ENCODE data around the gene NTM. TPM values are rescaled to one million over a fixed set of nuclear protein-coding genes. Genes with fewer than 3 reads are reported as not detected.

NTM gene
- total RNA-seq, 1 donor from 2014 or later: 9.9 TPM

DNA sequence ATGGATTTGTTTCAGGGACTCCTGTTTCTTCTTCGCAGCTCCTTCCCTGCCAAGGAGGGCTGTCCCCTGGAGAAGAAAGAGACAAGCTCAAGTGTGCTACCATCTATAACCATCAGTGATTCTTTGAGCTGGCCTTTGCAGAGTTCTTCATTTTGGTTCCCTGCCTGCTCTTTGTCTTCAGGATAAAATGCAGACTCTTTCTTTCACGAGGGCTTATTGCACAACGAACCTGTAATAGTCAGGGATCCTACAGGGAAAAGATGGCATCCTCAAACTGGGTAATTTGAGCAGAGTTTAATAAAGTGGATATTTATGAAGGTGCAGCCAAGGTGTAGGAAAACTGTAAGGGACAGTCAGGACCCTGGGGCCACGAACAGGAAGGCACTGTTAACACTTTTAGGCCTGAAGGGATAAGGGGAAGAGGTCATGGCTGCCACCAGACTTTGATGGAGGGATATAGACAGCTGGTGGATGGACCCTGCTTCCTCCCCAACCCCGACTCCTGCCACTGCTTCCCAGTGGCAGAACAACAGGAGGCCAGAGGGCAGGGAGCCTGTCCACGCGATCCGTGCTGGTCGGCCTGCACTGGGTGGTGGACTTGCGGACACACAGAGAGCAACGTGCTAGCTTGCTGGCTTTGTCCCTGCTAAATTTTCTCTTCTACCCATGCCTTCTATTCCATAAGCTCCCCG lies 767.0 kb downstream of the NTM start:
- H3K27ac ChIP-seq (ENCODE audit: low read depth, low read length): no peak overlapping the region
- H3K4me1 ChIP-seq (ENCODE audit: control insufficient read depth in 3 of 3, insufficient read depth in 3 of 3, low read length in 3 of 3): no peaks in the 10 kb centered on the region
- H3K27me3 ChIP-seq (ENCODE audit: control insufficient read depth in 3 of 3, insufficient read depth in 3 of 3, low read length in 3 of 3): peaks cover 0 to 8% (median 0%) of the 10 kb centered on the region in 3 donors
- no peaks in the 10 kb centered on the region for H3K9me3 ChIP-seq (ENCODE audit: control insufficient read depth in 3 of 3, low read length in 3 of 3)
- H3K9ac ChIP-seq (ENCODE audit: low read depth in 1 of 3, low read length in 3 of 3): no peak overlapping the region
- H3K36me3 ChIP-seq (ENCODE audit: control insufficient read depth in 3 of 3, insufficient read depth in 3 of 3, low read length in 3 of 3): no peaks in the 10 kb centered on the region
- H3K4me3 ChIP-seq (ENCODE audit: low read length in 3 of 3): no peak overlapping the region

DNA sequence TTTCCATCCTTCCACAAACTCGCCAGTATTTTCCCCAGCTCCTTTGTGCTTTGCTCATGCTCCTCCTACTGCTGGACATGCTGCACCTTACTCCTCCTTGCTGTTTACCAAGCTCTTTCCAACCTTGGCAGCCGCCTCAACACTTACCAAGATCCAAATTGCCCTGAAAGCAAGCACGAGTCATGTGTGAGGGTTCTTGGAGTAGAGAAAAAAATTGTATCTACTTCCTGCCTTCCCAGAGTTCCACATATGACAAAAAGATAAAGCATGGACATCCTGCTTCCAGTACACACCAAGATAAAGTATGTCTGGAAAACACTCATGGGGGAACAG lies 767.5 kb downstream of the NTM start:
- Histone ChIP-seq H3K4me1 (ENCODE audit: control insufficient read depth in 3 of 3, insufficient read depth in 3 of 3, low read length in 3 of 3) (no peaks in the 10 kb centered on the region), H3K27me3 (ENCODE audit: control insufficient read depth in 3 of 3, insufficient read depth in 3 of 3, low read length in 3 of 3) (peaks cover 0 to 8% (median 0%) of the 10 kb centered on the region in 3 donors), H3K36me3 (ENCODE audit: control insufficient read depth in 3 of 3, insufficient read depth in 3 of 3, low read length in 3 of 3) (no peaks in the 10 kb centered on the region), H3K9ac (ENCODE audit: low read depth in 1 of 3, low read length in 3 of 3) (no peak overlapping the region), H3K9me3 (ENCODE audit: control insufficient read depth in 3 of 3, low read length in 3 of 3) (no peaks in the 10 kb centered on the region), H3K27ac (ENCODE audit: low read depth, low read length) (no peak overlapping the region), H3K4me3 (ENCODE audit: low read length in 3 of 3) (no peak overlapping the region)

DNA sequence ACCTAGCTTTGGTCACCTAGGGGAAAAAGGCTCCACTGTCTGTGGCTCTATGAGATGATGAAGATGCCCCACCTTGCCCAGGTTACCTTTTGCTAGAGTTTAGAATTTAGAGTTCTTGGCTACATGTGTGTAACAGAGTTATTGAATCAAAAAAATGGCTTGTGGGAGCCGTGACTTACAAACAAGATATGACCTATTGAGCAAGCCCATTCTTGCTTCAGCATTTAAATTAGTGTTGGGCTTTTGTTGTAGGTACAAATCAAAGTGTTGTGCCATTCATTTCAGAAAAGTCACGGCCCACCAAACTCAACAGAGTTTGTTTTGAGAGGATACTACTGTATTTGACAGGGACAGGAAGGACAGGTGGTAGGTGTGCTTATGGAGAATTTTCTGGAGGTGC lies 768.8 kb downstream of the NTM start:
- H3K4me3 ChIP-seq (ENCODE audit: low read length in 3 of 3): no peak overlapping the region
- H3K9ac ChIP-seq (ENCODE audit: low read depth in 1 of 3, low read length in 3 of 3): no peak overlapping the region
- H3K27me3 ChIP-seq (ENCODE audit: control insufficient read depth in 3 of 3, insufficient read depth in 3 of 3, low read length in 3 of 3): peaks cover 0 to 8% (median 0%) of the 10 kb centered on the region in 3 donors
- H3K27ac ChIP-seq (ENCODE audit: low read depth, low read length): no peak overlapping the region
- no peaks in the 10 kb centered on the region for H3K4me1 ChIP-seq (ENCODE audit: control insufficient read depth in 3 of 3, insufficient read depth in 3 of 3, low read length in 3 of 3)
- no peaks in the 10 kb centered on the region for H3K9me3 ChIP-seq (ENCODE audit: control insufficient read depth in 3 of 3, low read length in 3 of 3)
- H3K36me3 ChIP-seq (ENCODE audit: control insufficient read depth in 3 of 3, insufficient read depth in 3 of 3, low read length in 3 of 3): no peaks in the 10 kb centered on the region

DNA sequence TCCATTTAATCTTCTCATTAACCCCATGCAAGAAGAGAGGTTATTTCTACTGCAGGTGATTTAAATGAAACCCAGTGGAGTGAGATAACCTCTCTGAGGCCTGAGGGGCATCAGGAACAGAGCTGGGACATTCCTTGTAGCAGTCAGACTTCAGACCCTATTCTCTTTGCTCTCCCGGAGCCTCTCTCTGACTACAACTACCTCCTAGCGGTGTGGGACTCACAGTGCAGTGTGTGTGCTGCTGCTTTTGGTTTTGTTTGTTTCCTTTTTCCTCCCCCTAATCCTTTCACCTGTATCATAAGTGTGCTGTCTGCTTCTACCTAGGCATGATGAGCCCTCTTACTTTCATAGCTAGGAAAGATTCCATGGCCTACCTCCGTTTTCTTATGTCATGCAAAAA lies 769.6 kb downstream of the NTM start:
- no peaks in the 10 kb centered on the region for H3K36me3 ChIP-seq (ENCODE audit: control insufficient read depth in 3 of 3, insufficient read depth in 3 of 3, low read length in 3 of 3)
- H3K4me1 ChIP-seq (ENCODE audit: control insufficient read depth in 3 of 3, insufficient read depth in 3 of 3, low read length in 3 of 3): no peaks in the 10 kb centered on the region
- no peak overlapping the region for H3K4me3 ChIP-seq (ENCODE audit: low read length in 3 of 3)
- peaks cover 0 to 8% (median 0%) of the 10 kb centered on the region in 3 donors for H3K27me3 ChIP-seq (ENCODE audit: control insufficient read depth in 3 of 3, insufficient read depth in 3 of 3, low read length in 3 of 3)
- no peak overlapping the region for H3K27ac ChIP-seq (ENCODE audit: low read depth, low read length)
- H3K9ac ChIP-seq (ENCODE audit: low read depth in 1 of 3, low read length in 3 of 3): no peak overlapping the region
- no peaks in the 10 kb centered on the region for H3K9me3 ChIP-seq (ENCODE audit: control insufficient read depth in 3 of 3, low read length in 3 of 3)

DNA sequence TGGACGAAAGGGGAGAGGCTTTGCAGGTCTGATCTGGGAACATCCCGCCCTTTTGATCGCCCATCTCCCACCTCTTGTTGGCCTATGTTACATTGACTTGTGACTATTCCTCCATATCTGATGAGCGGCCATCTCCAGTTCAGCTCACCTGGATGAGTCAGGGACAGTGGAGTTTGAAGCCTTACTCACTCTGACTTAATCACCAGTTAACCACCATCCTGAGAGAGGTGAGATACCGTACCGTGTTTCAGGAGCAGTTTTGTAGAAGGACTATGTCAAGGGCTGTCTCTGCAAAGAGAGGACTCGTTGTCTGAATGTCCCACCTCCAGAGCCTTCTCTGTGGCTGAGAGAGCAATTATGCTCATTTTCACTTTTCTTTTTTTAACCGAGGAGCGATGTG lies 771.7 kb downstream of the NTM start:
- Histone ChIP-seq H3K4me3 (ENCODE audit: low read length in 3 of 3) (no peak overlapping the region), H3K4me1 (ENCODE audit: control insufficient read depth in 3 of 3, insufficient read depth in 3 of 3, low read length in 3 of 3) (no peaks in the 10 kb centered on the region), H3K27me3 (ENCODE audit: control insufficient read depth in 3 of 3, insufficient read depth in 3 of 3, low read length in 3 of 3) (no peaks in the 10 kb centered on the region), H3K9me3 (ENCODE audit: control insufficient read depth in 3 of 3, low read length in 3 of 3) (no peaks in the 10 kb centered on the region), H3K9ac (ENCODE audit: low read depth in 1 of 3, low read length in 3 of 3) (no peak overlapping the region), H3K36me3 (ENCODE audit: control insufficient read depth in 3 of 3, insufficient read depth in 3 of 3, low read length in 3 of 3) (no peaks in the 10 kb centered on the region), H3K27ac (ENCODE audit: low read depth, low read length) (no peak overlapping the region)

DNA sequence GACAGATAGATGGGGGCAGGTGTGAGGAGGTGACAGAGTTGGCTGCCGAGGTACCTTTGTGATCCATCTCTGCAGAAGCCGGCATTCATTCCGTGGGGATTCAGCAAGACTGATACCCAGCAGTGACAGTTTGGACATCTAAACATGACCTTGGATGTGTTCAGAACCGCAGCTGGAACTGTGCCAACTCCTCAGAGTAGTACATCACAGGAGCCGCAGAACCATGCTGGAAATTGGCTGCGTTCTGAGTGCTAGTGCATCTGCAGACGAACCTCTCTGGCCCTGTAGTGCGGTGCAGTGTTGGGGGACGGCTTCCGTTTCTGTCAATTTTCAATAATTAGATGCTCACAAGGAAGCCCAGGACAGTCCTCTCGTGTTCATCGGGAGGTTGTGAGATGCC lies 772.1 kb downstream of the NTM start:
- H3K9me3 ChIP-seq (ENCODE audit: control insufficient read depth in 3 of 3, low read length in 3 of 3): no peaks in the 10 kb centered on the region
- no peak overlapping the region for H3K27ac ChIP-seq (ENCODE audit: low read depth, low read length)
- H3K9ac ChIP-seq (ENCODE audit: low read depth in 1 of 3, low read length in 3 of 3): no peak overlapping the region
- no peaks in the 10 kb centered on the region for H3K27me3 ChIP-seq (ENCODE audit: control insufficient read depth in 3 of 3, insufficient read depth in 3 of 3, low read length in 3 of 3)
- no peaks in the 10 kb centered on the region for H3K4me1 ChIP-seq (ENCODE audit: control insufficient read depth in 3 of 3, insufficient read depth in 3 of 3, low read length in 3 of 3)
- no peak overlapping the region for H3K4me3 ChIP-seq (ENCODE audit: low read length in 3 of 3)
- no peaks in the 10 kb centered on the region for H3K36me3 ChIP-seq (ENCODE audit: control insufficient read depth in 3 of 3, insufficient read depth in 3 of 3, low read length in 3 of 3)

DNA sequence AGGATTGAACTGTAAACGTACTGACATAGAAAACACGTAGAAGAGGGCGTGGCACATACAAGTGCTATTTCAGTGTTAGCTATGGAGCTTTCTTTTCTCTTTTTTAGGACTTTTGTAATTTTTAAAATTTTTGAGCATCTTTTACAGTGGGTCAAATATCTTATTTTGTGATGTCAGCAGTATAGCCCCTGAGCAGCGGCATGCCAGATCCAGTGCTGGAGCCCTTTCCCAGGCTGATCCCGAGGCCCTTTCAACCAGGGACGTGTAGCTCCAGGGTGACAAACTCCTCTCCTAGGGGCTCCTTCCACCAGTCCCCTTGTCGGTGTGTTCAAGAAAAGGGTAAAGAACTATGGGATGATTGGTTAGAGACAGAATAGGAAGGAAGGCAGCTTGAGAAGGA lies 777.0 kb downstream of the NTM start:
- no peaks in the 10 kb centered on the region for H3K4me1 ChIP-seq (ENCODE audit: control insufficient read depth in 3 of 3, insufficient read depth in 3 of 3, low read length in 3 of 3)
- no peak overlapping the region for H3K4me3 ChIP-seq (ENCODE audit: low read length in 3 of 3)
- H3K9me3 ChIP-seq (ENCODE audit: control insufficient read depth in 3 of 3, low read length in 3 of 3): peaks cover 0 to 2% (median 0%) of the 10 kb centered on the region in 3 donors
- H3K27ac ChIP-seq (ENCODE audit: low read depth, low read length): no peak overlapping the region
- H3K36me3 ChIP-seq (ENCODE audit: control insufficient read depth in 3 of 3, insufficient read depth in 3 of 3, low read length in 3 of 3): no peaks in the 10 kb centered on the region
- no peak overlapping the region for H3K9ac ChIP-seq (ENCODE audit: low read depth in 1 of 3, low read length in 3 of 3)
- peaks cover 0 to 4% (median 0%) of the 10 kb centered on the region in 3 donors for H3K27me3 ChIP-seq (ENCODE audit: control insufficient read depth in 3 of 3, insufficient read depth in 3 of 3, low read length in 3 of 3)

DNA sequence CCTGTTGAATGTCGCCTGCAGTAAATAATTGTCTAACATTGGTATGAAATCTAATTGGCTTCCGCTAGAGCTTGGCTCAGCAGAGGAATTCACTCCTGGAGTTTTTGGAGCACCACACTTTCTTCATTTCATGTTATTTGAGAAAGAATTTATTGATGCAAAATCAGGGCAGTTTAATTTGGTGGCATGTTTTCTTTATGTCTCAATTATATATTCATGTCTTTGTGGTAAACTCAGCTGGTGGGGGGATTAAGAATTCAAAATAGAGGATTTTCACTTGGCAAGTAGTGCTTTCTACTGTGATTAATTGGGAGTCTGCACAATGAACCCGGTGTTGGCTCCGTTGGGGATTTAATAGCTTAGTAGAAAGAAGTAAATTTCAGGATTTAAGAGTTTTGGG lies 784.4 kb downstream of the NTM start:
- no peaks in the 10 kb centered on the region for H3K4me1 ChIP-seq (ENCODE audit: control insufficient read depth in 3 of 3, insufficient read depth in 3 of 3, low read length in 3 of 3)
- H3K27me3 ChIP-seq (ENCODE audit: control insufficient read depth in 3 of 3, insufficient read depth in 3 of 3, low read length in 3 of 3): peaks cover 0 to 4% (median 0%) of the 10 kb centered on the region in 3 donors
- H3K4me3 ChIP-seq (ENCODE audit: low read length in 3 of 3): no peak overlapping the region
- H3K9ac ChIP-seq (ENCODE audit: low read depth in 1 of 3, low read length in 3 of 3): no peak overlapping the region
- H3K9me3 ChIP-seq (ENCODE audit: control insufficient read depth in 3 of 3, low read length in 3 of 3): no peaks in the 10 kb centered on the region
- H3K36me3 ChIP-seq (ENCODE audit: control insufficient read depth in 3 of 3, insufficient read depth in 3 of 3, low read length in 3 of 3): no peaks in the 10 kb centered on the region
- H3K27ac ChIP-seq (ENCODE audit: low read depth, low read length): no peak overlapping the region

DNA sequence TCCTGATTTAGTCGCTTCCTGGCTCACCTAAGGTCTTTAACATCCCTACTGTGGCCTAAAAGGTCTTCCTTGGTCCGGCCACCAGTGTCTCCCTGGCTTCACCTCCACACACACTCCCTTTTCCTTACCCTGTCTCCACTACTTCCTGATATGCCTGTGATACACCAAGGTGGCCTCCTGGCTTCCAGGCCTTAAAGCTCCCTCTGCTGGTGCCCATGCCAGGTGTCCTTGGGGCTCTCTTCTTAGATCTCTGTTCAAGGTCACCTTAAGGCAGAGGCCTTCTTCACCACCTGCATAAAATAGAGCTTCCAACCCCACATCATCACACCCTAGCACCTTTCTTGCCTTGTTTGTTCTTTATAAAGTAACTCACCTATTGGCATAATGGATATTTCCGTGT lies 787.7 kb downstream of the NTM start:
- Histone ChIP-seq H3K9ac (ENCODE audit: low read depth in 1 of 3, low read length in 3 of 3) (no peak overlapping the region), H3K27me3 (ENCODE audit: control insufficient read depth in 3 of 3, insufficient read depth in 3 of 3, low read length in 3 of 3) (peaks cover 0 to 4% (median 0%) of the 10 kb centered on the region in 3 donors), H3K27ac (ENCODE audit: low read depth, low read length) (no peak overlapping the region), H3K4me3 (ENCODE audit: low read length in 3 of 3) (no peak overlapping the region), H3K9me3 (ENCODE audit: control insufficient read depth in 3 of 3, low read length in 3 of 3) (no peaks in the 10 kb centered on the region), H3K4me1 (ENCODE audit: control insufficient read depth in 3 of 3, insufficient read depth in 3 of 3, low read length in 3 of 3) (no peaks in the 10 kb centered on the region), H3K36me3 (ENCODE audit: control insufficient read depth in 3 of 3, insufficient read depth in 3 of 3, low read length in 3 of 3) (no peaks in the 10 kb centered on the region)

DNA sequence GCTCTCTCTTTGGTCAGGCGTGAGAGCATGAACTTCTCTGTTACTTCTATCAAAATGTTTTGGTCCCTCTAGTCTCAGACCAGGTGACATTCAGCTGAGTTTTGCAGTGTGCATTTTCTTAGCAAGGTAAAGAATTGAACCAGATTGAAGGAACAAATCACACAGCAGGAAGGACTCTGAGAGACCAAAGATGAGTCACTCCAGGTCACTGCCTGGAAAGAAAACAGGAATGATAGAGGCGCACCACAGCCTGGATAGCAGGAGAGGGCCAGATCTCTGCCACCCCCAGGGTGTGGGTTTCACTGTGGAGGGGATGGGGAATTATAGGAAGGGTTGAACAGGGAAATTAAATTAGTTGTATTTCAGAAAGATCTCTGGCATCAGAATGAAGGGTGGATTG lies 788.3 kb downstream of the NTM start:
- no peak overlapping the region for H3K9ac ChIP-seq (ENCODE audit: low read depth in 1 of 3, low read length in 3 of 3)

More for the DNA sequence above, 788.3 kb downstream of the NTM start:
- no peaks in the 10 kb centered on the region for H3K9me3 ChIP-seq (ENCODE audit: control insufficient read depth in 3 of 3, low read length in 3 of 3)
- H3K36me3 ChIP-seq (ENCODE audit: control insufficient read depth in 3 of 3, insufficient read depth in 3 of 3, low read length in 3 of 3): no peaks in the 10 kb centered on the region
- no peak overlapping the region for H3K27ac ChIP-seq (ENCODE audit: low read depth, low read length)
- H3K27me3 ChIP-seq (ENCODE audit: control insufficient read depth in 3 of 3, insufficient read depth in 3 of 3, low read length in 3 of 3): peaks cover 0 to 4% (median 0%) of the 10 kb centered on the region in 3 donors
- H3K4me1 ChIP-seq (ENCODE audit: control insufficient read depth in 3 of 3, insufficient read depth in 3 of 3, low read length in 3 of 3): no peaks in the 10 kb centered on the region
- no peak overlapping the region for H3K4me3 ChIP-seq (ENCODE audit: low read length in 3 of 3)
